Skeletal muscle tissue (tissue), 4 donors: Measurements from ENCODE around the gene TRIOBP. TPM values are rescaled to one million over a fixed set of nuclear protein-coding genes. Genes with fewer than 3 reads are reported as not detected.

Experiments used
- H3K27ac ChIP-seq: one replicate; pipeline ENCODE4 v1.7.0; 2013; ENCODE audit warnings: mild to moderate bottlenecking, low read depth, low read length, inconsistent platforms
- H3K27me3 ChIP-seq, 3 donors: one replicate each; pipeline ENCODE4 v1.7.0; 2013; ENCODE audit warnings: low read length in 3 of 3; ENCODE audit not compliant: control insufficient read depth in 3 of 3, insufficient read depth in 3 of 3
- H3K36me3 ChIP-seq, 3 donors: one replicate each; pipeline ENCODE4 v1.7.0; 2013; ENCODE audit warnings: low read length in 3 of 3; ENCODE audit not compliant: control insufficient read depth in 3 of 3, insufficient read depth in 3 of 3
- H3K4me1 ChIP-seq, 3 donors: one replicate each; pipeline ENCODE4 v1.7.0; 2013; ENCODE audit warnings: low read length in 3 of 3, mild to moderate bottlenecking in 3 of 3; ENCODE audit not compliant: control insufficient read depth in 3 of 3, insufficient read depth in 3 of 3
- H3K4me3 ChIP-seq, 3 donors: one replicate each; pipeline ENCODE4 v1.7.0; 2013; ENCODE audit warnings: low read length in 3 of 3
- H3K9ac ChIP-seq, 3 donors: one replicate each; pipeline ENCODE4 v1.7.0; 2013; ENCODE audit warnings: low read length in 3 of 3, mild to moderate bottlenecking in 3 of 3, moderate library complexity in 2 of 3, low read depth in 1 of 3
- H3K9me3 ChIP-seq, 3 donors: one replicate each; pipeline ENCODE4 v1.7.0; 2013; ENCODE audit warnings: low read length in 3 of 3; ENCODE audit not compliant: control insufficient read depth in 3 of 3
- total RNA-seq: library from RNA; depleted of rRNA; stranded (reverse); fragments of >200 nt; gene quantifications from one replicate; pipeline ENCODE4 v1.2.3, GENCODE V29; 2014
- donor health status: Osteomylitis.

TRIOBP gene
- total RNA-seq, 1 donor from 2014 or later, result 26.6 TPM

DNA sequence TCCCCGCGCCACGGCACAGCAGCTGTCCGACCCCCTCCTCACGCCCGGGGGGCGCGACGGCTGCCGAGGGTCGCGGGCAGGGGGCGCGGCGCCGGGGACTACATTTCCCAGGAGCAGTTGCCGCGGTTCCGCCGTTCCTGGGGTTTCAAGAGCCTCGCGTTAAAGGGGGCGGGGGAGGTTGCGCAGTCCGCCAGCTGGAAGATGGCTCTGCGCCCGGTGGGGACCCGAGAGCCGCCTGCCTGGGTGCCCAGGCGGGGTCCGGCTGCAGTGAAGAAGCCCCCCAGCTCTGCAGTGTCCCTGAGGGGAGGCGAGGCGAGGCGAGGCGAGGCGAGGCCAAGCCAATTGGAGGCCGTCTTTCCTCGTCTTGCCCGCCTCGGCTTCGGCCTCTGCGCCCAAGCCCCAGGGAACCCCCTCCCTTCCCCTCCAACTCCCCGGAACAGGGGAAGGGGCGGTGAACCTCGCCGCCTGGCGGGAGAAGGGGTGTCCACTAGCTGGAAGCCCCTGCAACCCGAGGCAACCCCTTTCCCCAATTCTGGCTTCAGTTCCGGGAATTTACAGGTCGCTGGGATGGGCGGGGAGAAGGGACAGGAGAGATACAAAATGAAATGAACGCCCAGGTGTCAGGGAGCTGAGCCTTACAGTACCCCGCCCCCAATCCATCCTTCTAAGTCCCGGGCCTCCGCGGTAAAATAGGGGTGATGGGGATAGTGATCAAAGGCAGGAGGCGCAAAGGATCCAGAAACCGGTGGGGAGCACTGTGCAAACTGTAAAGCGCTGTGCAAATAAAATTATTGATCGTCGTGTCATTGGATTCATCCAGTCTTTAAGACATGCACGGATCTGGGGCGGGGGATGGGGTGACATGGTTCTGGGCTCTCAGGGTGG, 105.7 kb downstream of the TRIOBP start:
- H3K27ac ChIP-seq, result no peak overlapping the region
- peak overlapping the region; percentile 56 to 76 (median 64) for H3K4me3 ChIP-seq
- H3K9me3 ChIP-seq, result no peaks in the 10 kb centered on the region
- H3K27me3 ChIP-seq, result peaks cover 0 to 4% (median 0%) of the 10 kb centered on the region in 3 donors
- peaks cover 18 to 32% (median 31%) of the 10 kb centered on the region in 3 donors for H3K4me1 ChIP-seq
- peak overlapping the region; percentile 36 to 80 (median 59) for H3K9ac ChIP-seq
- H3K36me3 ChIP-seq, result no peaks in the 10 kb centered on the region

- Histone ChIP-seq H3K9me3 (no peaks in the 10 kb centered on the region), H3K27me3 (peaks cover 0 to 4% (median 0%) of the 10 kb centered on the region in 3 donors), H3K4me3 (peak overlapping the region; percentile 56 to 76 (median 64)), H3K27ac (no peak overlapping the region), H3K9ac (peak overlapping the region in 1 of 3 donors; percentile 80), H3K4me1 (peaks cover 23 to 36% (median 35%) of the 10 kb centered on the region in 3 donors), H3K36me3 (no peaks in the 10 kb centered on the region)
Measured at GRCh38 chr22:37803195-37803638, 106.4 kb downstream of the TRIOBP start.

DNA sequence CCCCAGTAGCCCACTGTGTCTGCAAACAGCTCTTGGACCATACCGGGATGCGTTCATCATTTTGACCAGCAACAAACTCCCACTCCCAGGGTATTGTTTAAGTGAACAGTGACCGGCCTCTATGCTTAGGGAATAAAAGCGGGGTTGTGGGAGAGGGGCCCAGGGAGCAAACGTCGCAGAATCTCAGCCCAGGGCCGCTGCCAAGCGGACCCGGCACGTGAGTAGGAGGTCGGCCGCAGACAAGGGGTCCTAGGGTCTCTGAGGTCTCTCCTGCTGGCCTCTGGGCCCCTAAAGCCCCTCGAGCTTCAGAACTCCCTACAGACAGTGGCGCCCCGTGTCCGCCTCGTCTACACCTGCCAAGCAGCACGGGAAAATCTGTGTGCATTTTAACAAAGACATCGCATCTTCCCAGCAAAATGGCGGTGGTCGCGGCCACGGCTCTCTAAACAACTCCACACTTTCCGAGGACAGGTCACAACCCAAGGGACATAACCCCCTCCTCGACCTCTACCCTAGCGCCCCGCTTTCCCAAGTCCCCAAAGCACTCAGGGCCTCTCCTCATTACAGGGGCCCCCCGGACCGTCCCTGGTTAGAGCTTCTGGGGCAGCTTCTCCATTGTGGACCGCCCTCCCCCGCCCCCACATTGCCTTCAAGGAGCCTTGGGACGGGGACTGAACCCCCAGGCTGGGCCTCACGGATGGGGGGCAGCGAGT, 106.9 kb downstream of the TRIOBP start:
- H3K36me3 ChIP-seq, result no peaks in the 10 kb centered on the region
- H3K9ac ChIP-seq, result peak overlapping the region in 1 of 3 donors; percentile 97
- H3K9me3 ChIP-seq, result no peaks in the 10 kb centered on the region
- no peak overlapping the region for H3K27ac ChIP-seq
- peaks cover 0 to 4% (median 0%) of the 10 kb centered on the region in 3 donors for H3K27me3 ChIP-seq
- no peak overlapping the region for H3K4me3 ChIP-seq
- peaks cover 26 to 38% (median 37%) of the 10 kb centered on the region in 3 donors for H3K4me1 ChIP-seq

- Histone ChIP-seq H3K4me1 (peaks cover 26 to 38% (median 37%) of the 10 kb centered on the region in 3 donors), H3K9me3 (no peaks in the 10 kb centered on the region), H3K27me3 (peaks cover 0 to 4% (median 0%) of the 10 kb centered on the region in 3 donors), H3K36me3 (no peaks in the 10 kb centered on the region), H3K27ac (no peak overlapping the region), H3K9ac (peak overlapping the region; percentile 51 to 97 (median 70)), H3K4me3 (peak overlapping the region in 2 of 3 donors; percentile 91 to 93)
Measured at GRCh38 chr22:37804352-37804880, 107.6 kb downstream of the TRIOBP start.

GRCh38 chr22:37804881-37805809, 108.3 kb downstream of the TRIOBP start:
- Histone ChIP-seq H3K36me3 (no peaks in the 10 kb centered on the region), H3K4me3 (peak overlapping the region; percentile 91 to 99 (median 93)), H3K27ac (peak overlapping the region; percentile 86), H3K9ac (peak overlapping the region; percentile 92 to 97 (median 96)), H3K4me1 (peaks cover 26 to 38% (median 37%) of the 10 kb centered on the region in 3 donors), H3K27me3 (peaks cover 0 to 4% (median 0%) of the 10 kb centered on the region in 3 donors), H3K9me3 (no peaks in the 10 kb centered on the region)

DNA sequence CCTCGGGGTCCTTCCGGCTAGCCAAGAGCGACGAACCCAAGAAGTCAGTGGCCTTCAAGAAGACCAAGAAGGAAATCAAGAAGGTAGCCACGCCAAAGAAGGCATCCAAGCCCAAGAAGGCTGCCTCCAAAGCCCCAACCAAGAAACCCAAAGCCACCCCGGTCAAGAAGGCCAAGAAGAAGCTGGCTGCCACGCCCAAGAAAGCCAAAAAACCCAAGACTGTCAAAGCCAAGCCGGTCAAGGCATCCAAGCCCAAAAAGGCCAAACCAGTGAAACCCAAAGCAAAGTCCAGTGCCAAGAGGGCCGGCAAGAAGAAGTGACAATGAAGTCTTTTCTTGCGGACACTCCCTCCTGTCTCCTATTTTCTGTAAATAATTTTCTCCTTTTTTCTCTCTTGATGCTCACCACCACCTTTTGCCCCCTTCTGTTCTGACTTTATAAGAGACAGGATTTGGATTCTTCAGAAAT, 109.0 kb downstream of the TRIOBP start:
- no peaks in the 10 kb centered on the region for H3K36me3 ChIP-seq
- H3K9ac ChIP-seq, result peak overlapping the region; percentile 92 to 97 (median 96)
- H3K27me3 ChIP-seq, result peaks cover 0 to 4% (median 0%) of the 10 kb centered on the region in 3 donors
- H3K9me3 ChIP-seq, result no peaks in the 10 kb centered on the region
- peak overlapping the region; percentile 91 to 99 (median 93) for H3K4me3 ChIP-seq
- H3K27ac ChIP-seq, result peak overlapping the region; percentile 86
- H3K4me1 ChIP-seq, result peaks cover 26 to 38% (median 37%) of the 10 kb centered on the region in 3 donors

DNA sequence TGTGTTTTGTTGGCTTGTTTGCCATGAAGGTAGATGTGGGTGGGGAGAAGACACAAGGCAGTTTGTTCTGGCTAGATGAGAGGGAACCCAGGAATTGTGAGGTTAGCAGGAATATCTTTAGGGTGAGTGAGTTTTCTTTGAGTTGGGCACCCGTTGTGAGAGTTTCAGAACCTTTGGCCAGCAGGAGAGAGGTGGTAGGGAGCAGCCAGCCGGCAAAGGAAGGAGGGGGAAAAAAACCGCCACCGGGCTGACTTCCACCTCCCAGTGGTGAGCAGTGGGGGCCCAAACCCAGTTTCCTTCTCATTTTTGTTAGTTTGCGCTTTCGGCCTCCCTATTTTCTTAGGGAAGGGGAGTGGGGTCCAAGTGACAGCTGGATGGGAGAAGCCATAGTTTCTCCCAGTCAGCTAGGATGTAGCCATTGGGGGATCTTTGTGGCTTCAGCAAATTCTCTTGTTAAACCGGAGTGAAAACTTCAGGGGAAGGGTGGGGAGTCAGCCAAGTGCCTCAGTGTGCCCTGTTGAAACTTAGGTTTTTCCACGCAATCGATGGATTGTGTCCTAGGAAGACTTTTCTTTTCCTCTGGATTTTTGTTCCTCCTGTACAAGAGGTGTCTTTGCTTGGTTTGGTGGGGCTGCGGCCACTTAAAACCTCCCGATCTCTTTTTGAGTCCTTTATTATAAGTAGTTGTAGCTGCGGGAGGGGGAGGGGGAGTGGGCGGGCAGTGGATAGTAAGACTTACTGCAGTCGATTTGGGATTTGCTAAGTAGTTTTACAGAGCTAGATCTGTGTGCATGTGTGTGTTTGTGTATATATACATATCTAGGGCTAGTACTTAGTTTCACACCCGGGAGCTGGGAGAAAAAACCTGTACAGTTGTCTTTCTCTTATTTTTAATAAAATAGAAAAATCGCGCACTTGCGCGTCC, 109.8 kb downstream of the TRIOBP start:
- Histone ChIP-seq H3K9ac (peak overlapping the region; percentile 92 to 97 (median 96)), H3K4me1 (peaks cover 26 to 38% (median 37%) of the 10 kb centered on the region in 3 donors), H3K36me3 (no peaks in the 10 kb centered on the region), H3K9me3 (no peaks in the 10 kb centered on the region), H3K4me3 (peak overlapping the region; percentile 91 to 99 (median 93)), H3K27ac (peak overlapping the region; percentile 22), H3K27me3 (peaks cover 0 to 4% (median 0%) of the 10 kb centered on the region in 3 donors)
